ENCODE results near the gene GABRA5.

GABRA5 gene

DNA sequence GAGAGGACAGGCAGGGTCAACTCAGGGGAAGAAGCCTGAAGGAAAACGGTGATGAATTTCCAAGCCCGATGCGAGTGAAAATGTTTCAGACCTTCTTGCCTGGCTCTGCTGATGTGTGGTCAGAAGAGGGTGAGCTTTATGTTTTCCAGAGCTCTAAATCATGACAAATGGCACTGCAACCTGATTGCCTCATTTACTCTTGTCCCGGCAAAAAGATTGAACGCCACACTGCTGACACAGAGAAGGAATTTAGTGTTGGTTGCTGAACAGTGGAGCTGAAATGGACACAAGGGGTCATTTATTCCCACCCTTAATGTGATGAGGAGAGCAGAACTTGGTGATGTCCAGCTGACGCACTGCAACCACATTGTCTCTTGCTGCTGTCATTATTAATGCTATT is 68.0 kb downstream of the GABRA5 start:
- DNase-seq = no peak

DNA sequence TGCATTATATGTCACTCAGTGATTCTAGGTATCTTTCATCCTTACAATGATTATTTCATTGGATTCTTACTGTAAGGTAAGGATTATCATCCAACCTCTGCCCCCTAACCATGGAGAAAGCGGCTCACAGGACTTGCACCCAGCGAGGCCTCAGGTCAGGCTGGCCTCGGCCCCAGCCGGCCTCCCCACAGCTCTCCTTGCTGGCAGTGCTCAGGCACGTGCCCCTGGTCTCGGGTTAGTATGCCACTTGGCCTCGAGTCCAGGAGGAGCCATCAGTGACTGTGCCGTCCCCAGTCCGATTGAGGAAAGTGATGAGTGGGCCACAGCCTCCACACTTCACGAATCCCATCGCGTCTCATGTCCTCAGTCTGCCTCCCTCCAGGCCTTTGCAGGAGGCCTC is 68.5 kb downstream of the GABRA5 start:
- DNase-seq = no peak

DNA sequence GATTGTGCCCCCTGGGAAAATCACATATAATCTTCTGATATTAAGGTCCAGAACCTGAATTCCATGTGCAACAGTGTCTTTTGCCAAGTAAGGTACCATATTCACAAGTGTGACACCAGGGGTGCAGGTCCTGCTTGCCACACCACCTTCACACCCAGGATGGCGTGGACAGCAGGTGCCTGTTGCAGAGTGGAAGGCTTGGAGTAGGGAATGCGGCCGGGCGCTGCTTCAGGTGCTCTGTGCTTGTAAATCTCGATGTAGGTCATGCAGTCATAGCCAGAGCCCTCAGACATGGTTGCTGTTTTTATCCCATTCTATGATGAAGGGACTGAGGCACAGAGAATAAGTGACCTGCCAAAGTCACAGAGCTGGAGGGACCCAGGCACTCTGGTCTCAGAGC is 69.6 kb downstream of the GABRA5 start:
- no peak for DNase-seq

DNA sequence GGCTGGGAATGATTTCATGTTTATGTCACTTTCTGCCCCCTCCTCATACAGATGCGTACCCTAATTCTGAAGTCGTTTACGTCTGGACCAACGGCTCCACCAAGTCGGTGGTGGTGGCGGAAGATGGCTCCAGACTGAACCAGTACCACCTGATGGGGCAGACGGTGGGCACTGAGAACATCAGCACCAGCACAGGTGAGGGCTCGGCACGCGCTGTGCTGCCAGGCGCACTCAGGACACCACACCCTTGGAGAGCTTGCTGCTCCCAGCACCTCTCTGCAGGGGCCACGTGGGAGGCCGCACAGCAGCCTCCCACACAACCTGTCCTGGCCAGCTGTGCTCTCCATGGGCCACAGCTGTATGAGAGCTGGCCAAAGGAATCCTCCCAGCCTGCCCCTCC is 70.3 kb downstream of the GABRA5 start:
- DNase-seq = no peak

DNA sequence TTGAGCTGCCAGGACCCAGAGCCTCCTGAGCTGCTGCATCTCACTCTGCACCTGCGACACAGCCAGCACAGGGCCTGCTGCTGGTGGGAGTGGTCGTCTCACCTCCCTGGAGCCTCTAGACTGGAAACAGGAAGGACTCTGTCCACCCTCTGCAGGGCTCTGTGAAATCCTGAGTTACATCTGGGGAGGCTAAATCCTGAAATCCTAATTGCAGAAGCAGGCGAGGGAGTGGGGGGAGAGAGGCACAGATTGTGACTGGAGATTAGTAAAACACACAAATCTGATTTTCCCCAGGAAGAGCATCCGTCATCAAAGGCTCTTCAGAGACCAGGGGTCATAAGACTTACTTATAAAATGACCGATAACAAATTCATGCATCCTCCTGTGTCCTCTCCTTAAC is 72.5 kb downstream of the GABRA5 start:
- DNase-seq = no peak

DNA sequence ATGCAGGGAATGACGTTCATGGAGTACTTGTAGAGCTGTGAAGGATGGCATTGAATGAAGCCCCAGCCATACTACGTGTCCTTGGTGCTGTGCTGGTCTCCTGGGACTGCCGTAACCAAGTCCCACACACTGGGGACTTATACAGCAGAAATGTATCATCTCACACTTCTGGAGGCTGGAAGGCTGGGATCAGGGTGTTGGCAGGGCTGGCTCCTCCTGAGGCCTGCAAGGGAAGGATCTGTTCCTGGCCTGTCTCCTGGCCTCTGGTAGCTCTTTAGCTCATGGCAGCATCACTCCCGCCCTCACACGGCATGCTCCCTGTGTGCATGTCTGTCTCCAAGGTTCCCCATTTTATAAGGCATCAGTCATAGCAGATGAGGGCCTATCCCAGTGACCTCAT is 74.6 kb downstream of the GABRA5 start:
- no peak for DNase-seq

DNA sequence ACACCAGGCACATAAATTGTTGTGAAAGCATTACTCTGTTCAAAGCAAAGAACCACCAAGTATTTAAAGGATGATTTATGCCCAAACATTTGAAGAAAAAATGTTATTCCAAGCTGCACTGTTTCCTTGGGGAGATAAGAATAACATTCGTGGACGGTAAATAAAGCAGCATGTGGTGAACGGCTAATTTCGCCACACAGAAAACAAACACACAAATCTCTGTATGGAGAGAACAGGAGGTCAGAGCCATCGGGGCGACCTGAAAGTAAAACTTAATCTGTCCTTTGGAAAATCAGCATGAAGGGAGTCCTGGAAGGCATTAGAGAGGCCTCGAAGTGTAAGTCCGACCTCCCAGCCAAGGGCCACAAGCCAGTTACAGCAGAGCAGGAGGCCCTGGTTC is 77.0 kb downstream of the GABRA5 start:
- no peak for DNase-seq

DNA sequence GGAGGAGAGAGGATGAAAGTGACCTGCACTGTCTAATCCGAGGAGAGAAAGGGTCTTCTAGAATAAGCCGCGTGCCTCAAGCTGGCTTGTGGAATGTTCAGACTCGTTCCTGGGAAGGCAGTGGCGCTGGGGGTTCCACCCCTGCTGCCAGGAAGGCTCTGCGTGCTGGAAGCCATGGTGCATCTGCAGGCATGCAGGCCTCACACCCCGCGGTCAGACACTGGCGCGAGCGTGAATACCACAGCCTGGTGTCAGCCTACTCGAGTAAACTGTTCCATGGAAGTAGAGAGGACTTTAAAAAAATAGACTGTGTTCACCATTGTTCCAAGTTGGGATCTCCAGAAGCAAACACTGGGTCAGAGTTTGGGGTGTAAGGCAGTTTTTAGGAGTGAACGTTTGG is 78.2 kb downstream of the GABRA5 start:
- no peak for DNase-seq

DNA sequence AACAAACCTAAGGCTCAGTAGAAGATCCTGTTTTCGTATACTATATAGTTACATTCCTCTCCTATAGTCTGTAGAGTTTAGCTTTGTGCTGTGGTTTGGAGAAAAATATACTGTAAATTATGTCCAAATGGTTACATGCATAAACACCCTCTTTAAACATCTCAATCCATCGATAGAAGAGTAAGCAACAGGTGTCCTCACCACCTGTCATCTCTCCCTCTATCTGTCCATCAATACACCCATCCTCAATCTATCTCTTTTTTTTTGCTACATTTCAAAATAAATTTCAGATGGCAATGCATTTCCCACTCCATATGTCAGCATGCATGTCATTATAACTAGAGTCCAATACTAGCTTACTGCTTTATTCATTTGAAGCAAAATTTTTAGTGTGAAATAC is 83.1 kb downstream of the GABRA5 start:
- DNase-seq = no peak

DNA sequence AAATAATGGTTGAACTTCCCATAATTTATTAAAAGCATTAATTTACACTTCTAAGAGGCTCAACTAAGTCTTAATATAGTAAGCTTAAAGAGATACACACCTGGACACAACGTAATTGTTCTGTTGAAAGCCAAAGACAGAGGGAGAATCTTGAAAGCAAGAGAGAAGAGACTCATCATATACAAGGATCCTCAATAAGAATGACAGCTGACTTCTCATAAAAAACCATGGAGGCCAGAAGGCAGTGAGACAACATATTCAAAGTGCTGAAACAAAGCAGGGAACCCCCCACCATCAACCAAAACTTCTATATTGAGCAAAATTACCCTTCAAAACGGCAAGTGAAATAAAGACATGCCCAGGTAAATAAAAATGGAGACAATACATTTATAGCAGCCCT is 87.5 kb downstream of the GABRA5 start:
- no peak for DNase-seq

DNA sequence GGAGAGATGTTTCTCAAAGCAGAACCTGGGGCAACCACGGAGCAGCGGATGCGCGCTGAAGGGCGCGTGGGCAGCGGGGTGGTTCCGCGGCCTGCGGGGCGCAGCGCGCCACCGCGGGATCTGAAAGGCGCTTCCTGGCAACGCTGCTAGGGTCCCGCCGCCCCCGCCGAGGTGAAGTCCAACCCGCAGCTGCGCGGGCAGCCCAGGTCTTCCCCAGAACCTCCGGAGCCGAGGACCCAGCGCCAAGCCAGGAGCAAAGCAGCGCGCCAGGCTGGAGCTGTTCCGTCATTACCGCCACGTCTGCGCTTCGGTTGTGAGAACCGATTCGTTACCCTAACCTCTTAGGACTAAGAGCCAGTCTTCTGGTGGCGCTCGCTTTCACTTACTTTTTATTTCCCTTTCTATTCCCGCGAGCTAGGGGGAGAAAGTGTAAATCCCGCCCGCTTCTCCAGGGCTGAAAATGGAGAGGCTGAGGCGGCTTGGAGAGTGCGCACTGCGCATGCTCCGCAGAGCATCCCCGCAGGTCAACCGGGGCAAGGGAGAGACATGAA is 100.9 kb downstream of the GABRA5 start:
- no peak for DNase-seq

DNA sequence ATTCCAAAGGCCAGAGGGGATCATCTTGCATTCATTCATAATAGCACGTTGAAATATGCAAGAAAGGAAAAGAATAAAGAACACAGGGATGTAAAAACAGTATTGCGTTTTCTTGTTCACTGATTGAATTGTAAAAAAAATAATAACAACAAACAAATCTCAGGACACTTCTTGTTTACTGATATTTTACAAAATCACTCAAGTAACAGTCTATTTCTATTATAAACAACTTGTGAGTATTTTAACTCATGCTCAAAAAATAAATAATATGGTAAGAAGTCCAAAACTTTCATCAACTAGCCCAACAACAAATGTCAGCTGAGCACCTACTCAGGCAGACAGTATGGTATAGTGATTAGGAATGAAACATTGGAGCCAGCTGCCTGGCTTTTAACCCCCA is 101.9 kb downstream of the GABRA5 start:
- DNase-seq = no peak

DNA sequence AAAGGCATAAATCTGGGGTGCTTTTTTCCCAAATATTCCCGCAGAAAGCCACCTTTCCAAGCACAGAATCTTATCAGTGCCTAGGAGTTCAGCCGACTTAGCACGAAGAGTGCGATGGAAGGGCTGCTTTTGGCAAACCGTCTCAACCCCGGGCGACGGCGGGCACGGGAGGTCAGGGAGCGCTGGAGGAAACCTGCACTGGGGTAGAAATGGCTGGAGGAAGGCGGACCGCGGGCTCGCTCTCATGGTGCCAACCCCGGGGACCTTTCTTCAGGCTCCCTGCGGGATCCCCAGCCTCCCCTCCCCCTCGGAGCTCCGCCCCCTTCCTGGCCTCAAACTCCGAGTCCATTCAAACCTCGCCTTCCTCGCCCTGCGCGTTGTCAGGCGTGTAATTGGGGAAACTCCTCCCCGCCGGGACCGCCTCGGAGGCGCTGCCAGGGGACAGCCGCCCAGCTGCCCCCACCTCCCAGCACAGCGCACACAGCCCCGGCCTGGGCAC is 103.9 kb downstream of the GABRA5 start, which contains the start of gene GABRG3:
GABRG3 (plus strand) TSS at position 470 of the 499 bp plus-strand sequence.
- DNase-seq = no peak

DNA sequence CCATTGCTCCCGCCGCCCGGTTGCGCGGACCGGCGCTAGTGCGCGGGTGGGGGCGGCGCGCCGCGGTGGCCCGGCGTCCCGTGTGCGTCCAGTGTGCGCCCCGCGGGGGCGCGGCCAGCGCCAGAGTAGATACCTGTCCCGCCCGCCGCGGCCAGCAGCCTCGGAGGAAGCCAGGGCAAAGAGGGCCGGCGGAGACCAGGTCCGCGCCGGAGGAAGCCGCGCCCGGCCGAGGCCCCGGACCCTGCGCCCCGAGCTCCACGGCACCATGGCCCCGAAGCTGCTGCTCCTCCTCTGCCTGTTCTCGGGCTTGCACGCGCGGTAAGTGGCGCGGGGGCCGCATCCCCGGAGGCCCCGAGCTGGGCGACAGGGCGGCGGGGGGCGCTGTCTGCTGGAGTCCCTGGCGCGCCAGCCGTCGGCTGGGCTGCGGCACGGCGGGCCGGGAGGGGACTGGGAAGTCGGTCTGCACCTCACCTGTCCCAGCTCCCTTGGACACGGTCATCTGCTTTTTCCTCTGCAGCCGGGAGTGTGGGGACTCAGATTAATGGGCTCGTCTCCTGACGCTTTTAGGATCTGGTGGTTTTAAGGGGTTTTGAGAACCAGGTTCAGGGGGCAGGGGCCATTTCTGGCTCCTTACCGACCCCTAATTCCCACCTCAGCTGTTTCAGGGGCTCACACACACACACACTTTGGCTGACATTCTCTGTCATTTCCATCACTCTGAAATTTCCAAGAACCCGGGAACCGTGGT is 104.6 kb downstream of the GABRA5 start:
- DNase-seq = no peak

DNA sequence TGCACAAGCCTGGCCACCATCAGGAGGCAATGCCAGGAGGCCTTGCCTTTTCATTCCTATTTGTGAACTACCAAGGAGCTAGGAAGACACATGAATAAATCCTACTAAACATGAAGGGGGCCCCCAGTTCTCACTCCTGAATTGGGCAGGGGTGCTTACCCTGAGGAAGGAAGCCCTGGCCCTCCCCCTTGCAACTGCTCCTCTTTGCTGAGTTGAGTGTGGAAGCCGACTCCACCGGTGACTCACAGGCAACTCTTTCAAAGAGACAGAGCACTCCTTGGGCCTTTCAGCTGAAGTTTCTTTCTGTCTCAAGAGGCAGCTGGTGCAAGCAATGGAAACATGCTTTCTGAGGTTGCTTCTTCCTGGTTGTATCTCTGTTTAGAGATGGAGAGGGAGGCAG is 105.8 kb downstream of the GABRA5 start:
- DNase-seq = no peak

DNA sequence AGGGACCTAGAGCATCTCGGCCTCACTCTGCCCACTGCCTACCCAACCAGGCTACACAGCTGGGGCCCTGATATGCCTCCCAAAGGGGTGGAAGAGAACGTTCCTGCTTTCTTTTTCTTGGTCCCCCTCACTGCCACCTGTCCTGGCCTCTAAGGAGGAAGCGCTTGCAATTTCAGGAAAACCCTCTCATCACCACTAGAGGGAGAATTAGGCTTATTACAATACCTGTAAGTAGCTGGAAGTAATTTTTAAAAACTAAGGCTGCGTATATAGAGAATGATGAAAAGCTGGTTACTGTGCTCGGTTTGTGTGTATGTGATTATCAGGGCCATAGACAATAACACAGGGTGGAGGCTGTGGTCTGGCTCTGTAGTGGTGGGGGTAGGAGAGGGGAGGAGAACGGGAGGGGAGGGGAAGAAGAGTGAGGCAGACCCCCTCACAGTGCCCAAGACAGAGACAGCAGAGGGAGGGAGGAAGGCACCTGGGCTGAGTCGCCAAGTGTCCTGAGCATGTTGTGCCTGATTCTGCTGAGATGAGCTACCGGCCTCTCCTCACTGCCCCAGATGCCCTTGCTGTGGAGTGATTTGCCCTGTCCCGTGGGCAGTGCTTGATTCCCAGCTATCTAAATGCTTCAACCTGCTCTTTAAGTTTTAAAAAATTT is 107.4 kb downstream of the GABRA5 start:
- no peak for DNase-seq

DNA sequence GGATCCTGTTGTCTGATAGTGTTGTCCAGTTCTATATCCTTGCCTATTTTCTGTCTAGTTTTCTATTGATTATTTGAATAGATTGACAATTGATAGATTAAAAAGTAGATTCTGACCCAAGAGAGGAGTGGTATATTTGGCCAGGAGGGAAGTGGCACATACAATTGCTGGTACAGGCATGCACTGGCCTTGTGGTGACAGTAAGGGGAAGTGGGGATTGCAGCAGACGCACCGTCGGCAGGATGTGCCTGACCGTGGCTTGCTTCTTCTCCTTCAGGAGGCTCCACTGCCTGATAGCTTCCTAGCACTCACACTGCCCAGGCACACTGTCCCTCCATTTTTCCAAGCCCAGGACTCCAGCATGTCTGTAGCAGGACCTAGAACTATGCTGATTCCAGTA is 114.6 kb downstream of the GABRA5 start:
- DNase-seq = no peak

DNA sequence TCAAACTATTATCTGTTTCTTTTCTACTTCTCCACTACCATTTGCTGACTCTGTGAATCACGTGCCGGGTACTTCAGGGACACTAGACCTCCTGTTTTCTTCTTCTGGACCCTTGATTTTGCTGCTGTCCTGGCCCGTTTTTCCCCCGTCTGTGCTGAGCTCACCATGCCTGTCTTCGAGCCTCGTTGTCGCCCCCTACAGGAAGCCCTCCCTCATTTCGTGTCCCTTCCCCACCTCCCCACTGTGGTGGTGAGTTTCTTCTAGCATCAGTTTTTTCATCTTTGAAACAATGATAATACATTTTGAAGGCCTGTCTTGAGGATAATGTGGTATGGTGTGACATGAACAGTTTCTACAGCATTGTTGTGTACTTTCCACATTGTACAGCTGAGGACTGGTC is 117.0 kb downstream of the GABRA5 start:
- DNase-seq = no peak

DNA sequence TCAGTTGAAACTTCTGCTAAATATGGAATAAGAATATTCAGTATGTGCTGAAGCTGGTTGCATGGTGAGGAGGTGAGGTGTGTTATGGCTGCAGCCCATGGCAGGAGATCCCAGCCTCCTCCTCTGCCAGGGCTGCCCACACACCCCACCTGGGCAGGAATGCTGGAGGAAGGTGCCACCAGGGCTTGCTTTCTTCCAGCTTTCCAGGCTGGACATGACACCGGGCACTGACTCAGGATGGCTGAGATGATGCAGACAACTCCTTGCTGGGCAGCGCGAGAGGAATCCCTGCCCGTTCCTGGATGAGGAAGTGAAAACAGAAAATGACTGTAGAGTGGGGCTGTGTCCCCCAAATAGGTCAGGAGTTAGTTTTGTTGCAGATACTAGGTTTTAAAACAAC is 118.2 kb downstream of the GABRA5 start:
- no peak for DNase-seq

DNA sequence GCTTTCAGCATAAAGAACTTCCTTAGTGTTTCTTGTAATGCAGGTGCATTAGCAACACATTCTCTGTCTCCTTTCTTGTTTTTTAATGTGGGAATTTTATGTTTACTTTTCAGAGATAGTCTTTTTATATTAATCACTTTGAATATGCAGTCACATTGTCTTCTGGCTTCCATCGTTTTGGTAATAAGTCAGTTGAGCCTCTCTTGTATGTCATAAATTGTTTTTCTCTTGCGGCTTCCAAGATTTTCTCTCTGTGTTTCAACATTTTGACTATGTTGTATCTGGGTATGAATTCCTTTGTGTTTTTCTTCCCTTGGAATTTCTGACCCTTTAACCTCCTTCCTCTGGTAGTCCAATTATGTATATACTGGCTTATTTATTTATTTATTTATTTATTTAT is 129.4 kb downstream of the GABRA5 start:
- no peak for DNase-seq

All from NCI-H446 treated with DMSO at 0.1 percent for 48 hours (cell line).